Right ventricle myocardium inferior (tissue), 1 donor: Measurements from ENCODE around the gene SRSF7. TPM values are rescaled to one million over a fixed set of nuclear protein-coding genes. Genes with fewer than 3 reads are reported as not detected.
"Not testable (repeated sequence)": the region's sequence is repeated elsewhere in the genome, so short reads cannot be mapped to it uniquely, and the experiment has no call there.

Source experiments
- ATAC-seq: fragments of 200-7000 bp; cut with Tn5 transposase; one replicate; pipeline ENCODE4 v1.9.1; 2020; ENCODE audit warnings: mild to moderate bottlenecking, moderate library complexity
- DNase-seq: peaks from one replicate; pipeline ENCODE4 v3.0.0; 2021; ENCODE audit errors: missing footprints
- intact Hi-C: fragments of 100-400 bp; cut with DNase I; formaldehyde crosslinking; loops from one replicate; pipeline ENCODE4 v1.11.0; 2022
- total RNA-seq: library from RNA; stranded (reverse); fragmentation: NEBNext Ultra II Directional; extraction: Animal tissue kit (Norgen Biotek cat#: 25700); gene quantifications from one replicate; pipeline ENCODE4 v1.2.1, GENCODE V29; 2021
- donor health status: DM: no; HTN: yes; CAD: no; lungs with severe emphysema.

Gene SRSF7
- total RNA-seq, 1 donor from 2014 or later = 49.7 TPM

DNA sequence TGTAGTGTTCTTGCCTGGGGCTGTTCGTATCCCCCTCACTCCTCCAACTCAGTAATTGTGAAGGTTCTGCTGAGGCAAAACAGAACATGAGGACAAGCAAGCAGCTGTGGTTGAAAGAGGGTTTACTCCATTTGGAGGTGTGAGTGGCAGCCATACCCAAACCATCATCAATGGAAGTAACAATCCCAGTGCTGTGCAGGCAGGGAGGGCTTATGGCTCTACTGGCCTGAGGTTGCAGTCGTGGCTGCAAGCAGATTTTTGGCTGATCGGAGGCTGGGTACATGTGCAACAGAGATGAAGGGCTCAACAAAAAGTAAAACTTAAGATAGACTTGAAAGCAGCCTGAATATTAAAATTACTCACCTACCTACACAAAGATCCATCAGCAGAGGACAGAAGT is 13.2 kb downstream of the SRSF7 start:
- intact Hi-C loops = no loop called here
- DNase-seq (no peak), ATAC-seq (no peak)

DNA sequence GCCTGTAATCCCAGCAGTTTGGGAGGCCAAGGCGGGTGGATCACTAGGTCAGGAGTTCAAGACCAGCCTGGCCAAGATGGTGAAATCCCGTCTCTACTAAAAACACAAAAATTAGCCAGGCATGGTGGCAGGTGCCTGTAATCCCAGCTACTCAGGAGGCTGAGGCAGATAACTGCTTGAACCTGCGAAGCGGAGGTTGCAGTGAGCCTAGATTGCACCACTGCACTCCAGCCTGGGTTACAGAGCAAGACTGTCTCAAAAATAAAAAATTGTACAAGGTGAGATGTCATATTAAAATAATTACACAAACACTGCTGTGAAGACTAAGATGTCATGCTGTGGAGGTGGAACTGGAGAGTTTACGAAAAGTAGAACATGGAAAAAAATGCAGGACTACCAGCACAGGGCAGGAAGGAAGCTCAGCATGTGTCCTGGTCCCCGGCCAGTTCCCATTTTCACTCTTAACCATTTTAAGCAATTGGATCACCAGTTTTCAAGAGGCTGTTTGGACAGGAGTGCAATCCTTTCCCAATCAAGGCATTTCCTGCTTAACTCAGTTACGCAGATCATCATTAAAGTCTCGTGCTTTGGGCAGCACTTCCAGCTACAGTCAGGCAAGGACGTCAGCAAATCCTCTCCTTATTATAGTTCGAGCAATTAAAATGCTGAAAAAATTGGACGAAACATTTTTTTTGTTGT is 14.0 kb downstream of the SRSF7 start:
- intact Hi-C loops, DNase-seq: not testable (repeated sequence)
- ATAC-seq = peak; percentile 34

DNA sequence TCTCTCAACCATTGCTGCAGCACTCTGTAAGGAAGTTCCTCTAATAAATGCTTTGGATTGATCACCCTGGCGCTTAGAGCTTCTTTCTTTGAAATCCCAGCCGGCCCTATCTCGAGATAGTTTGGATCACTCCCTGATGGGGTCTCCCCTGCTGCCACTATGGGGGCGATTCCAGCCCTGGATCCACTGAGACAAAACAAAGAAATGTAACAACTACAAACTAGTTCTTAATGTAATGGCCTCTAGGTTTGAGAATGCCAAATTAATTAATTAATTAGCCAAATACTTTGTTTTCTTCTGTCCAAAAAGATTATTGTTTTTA is 15.2 kb downstream of the SRSF7 start:
- DNase-seq (no peak), ATAC-seq (peak; percentile 21)
- intact Hi-C loops = no loop called here

DNA sequence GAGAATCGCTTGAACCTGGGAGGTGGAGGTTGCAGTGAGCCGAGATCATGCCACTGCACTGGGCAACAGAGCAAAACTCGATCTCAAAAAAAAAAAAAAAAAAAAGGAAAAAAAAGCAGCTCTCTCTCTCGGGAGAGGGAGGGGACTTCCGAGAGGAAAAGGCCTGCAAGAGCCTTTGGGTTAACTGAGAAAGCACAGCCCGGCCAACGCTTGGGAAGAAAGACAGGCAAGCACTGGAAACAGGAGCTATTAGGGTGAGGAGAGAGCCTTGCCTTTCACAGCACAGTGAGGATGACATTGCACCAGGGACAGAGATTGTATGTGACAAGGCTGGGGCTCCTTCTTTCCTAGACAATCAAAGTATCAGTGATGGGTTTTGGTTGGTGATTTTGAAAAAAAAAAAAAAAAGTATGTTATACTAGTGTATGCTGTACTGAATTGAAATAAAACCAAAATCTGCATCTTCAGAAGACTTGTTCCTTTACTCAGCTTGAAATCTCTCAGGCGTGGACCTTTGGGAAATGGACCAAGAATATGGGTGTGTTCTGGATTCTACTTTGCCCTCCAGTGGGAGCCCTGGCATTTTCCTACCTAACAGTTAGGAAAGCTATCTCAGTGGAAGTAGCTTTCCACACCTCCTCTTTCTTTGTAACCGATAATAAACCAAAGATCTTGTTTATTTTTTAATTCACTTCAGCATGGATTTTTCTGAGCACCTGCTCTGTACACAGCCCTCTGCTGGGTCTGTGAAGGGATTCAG is 16.7 kb downstream of the SRSF7 start:
- no peak for ATAC-seq
- intact Hi-C loops = no loop called here
- no peak for DNase-seq

DNA sequence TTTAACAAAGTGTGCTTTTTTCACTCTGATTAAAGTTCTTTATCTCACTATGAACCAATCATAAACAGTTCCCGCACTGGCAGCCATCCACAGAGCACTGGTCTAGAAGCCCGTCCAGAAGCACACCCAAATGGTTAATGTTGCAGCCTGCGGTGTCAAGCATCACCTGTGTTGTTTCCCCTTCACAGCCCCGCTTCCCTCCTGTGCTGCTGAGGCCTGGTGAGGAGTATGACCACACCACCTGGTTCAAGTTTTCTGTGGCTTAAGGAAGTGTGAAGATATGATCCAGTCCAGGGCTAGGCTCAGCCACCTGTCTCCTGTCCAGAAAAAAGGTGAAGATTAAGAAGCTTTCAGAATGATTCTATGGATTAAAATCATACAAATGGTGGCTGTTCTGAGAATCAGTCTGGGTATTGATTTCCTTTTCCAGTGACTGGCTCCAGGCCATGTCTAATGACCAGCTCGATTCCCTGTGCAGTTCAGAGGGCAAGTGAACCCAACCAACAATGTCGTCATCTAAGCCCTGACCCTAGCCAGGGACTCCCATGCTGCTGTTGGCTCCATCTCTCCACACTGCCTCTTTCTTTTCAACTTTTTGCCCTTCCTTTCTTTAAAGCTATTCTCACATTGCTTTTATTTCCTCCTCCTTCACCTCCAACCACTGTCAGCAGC is 17.7 kb downstream of the SRSF7 start:
- intact Hi-C loops = no loop called here
- DNase-seq (no peak), ATAC-seq (no peak)

DNA sequence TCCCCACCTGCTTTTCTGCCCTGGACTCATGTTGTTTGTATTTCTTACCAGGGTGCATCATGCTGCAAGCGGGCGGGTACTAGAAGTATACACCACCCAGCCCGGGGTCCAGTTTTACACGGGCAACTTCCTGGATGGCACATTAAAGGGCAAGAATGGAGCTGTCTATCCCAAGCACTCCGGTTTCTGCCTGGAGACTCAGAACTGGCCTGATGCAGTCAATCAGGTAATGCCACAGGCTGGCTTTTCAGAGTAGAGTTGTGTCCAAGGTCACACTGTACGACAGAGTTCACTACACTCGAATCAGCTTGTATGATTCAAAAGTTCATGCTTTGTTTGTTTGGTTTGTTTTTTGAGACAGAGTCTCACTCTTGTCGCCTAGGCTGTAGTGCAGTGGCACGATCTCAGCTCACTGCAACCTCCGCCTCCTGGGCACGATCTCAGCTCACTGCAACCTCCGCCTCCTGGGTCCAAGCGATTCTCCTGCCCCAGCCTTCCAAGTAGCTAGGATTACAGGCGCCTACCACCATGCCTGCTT is 19.4 kb downstream of the SRSF7 start:
- no peak for DNase-seq
- ATAC-seq = no peak
- intact Hi-C loops = no loop called here

DNA sequence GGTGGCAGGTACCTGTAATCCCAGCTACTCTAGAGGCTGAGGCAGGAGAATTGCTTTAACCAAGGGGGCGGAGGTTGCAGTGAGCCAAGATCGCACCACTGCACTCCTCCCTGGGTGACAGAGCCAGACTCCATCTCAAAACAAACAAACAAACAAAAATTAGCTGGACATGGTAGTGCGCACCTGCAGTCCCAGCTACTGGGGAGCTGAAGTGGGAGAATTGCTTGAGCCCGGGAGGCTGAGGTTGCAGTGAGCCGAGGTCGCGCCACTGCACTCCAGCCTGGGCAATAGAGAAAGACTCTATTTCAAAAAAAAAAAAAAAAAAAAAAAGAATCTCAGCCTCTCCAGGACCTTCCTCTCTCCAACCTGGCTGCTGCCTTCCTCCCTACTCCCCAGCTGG is 20.1 kb downstream of the SRSF7 start:
- DNase-seq = no peak

DNA sequence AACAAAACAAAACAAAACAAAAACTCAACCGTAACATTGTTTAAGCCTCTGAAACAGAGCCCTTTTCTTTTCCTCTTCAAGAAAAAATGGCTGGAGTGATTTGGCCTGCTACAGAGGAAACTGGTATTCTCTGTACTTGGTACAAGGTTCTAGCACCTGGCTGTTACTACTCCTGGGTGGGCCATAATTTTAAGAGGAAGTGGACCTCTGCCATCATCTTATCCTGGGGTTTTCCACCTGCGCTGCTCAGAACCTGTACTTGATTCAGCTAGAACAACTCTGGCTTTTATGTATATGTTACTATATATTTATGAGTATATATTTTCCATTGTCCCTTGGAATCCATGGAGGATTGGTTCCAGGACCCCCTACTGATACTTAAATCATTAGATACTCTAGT is 22.5 kb downstream of the SRSF7 start:
- DNase-seq (no peak), ATAC-seq (no peak)
- intact Hi-C loops = no loop called here

More for the DNA sequence above, 20.1 kb downstream of the SRSF7 start:
- ATAC-seq = no peak
- intact Hi-C loops = no loop called here

DNA sequence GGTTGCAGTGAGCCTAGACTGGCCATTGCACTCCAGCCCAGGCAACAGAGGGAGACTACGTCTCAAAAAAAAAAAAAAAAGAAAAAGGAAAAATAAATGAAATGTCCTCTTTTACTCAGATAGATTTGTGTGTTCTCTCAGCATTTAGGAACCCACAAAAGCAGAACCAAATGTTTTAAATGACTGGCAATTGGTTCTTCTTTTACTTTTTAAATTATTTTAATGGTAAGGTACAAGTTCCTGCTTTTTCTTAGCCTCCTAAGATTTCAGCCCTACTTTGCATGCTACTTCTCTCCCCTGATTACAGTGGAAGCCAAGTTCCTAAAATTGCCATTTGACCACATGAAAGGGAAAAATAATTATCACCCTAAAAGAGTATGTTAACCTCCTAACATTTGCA is 23.5 kb downstream of the SRSF7 start:
- DNase-seq (no peak), ATAC-seq (no peak)
- intact Hi-C loops = no loop called here

DNA sequence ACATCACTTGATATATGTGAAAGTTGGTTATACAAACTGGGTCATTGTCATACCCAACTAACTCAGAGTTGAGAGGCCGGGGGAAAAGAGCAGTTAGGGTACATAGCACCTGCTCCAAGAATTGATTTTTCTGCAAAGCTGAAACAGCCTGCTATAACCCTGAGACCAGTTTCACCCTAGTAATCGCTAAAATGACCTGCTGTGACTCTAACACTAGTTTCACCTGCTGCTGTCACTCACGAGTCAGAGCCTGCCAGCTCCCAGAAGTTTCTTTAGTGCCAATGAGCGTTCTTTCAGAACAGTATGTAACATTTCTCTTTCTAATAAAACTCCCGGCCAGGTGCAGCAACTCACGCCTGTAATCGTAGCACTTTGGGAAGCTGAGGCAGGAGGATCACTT is 28.0 kb downstream of the SRSF7 start:
- ATAC-seq = peak; percentile 51

DNA sequence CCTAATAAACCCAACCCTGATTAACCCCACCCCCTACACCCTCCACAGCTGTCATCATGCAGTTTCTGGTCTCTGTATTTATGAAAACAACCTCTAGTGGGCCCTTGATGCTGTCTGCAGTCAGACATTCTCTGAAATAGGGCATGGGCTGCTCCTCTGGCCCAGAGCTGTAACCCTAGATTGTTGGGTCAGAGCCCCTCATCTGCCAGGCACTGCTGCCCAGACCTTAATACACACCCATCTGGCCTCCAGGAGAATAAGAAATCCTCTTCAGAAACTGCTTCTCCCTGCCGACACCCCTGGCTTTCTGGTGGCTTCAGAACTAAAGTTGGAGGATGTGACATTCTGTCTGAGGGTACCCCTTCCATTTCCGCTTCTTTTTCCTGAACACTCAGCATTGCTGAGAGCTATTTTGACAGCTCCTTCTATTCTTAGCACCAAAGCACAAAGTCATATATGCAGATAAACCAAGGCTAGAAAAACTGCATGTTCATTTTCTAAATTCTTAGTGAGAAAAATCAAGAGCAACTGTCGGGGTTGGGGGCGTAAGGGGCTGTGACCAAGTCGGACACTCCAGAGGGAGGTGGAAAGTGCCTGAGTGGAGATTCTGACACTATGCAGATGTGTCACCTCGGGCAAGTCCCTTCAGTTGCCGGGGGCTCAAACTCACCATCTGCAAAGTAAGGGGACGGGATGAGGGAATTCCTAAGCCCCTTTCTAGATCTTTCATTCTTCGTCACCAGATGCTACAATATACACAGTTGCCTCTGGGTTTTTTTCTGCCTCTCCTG is 28.7 kb downstream of the SRSF7 start:
- intact Hi-C loops = no loop called here
- DNase-seq (no peak), ATAC-seq (peak; percentile 69)

More for the DNA sequence above, 28.0 kb downstream of the SRSF7 start:
- no peak for DNase-seq
- intact Hi-C loops = no loop called here

DNA sequence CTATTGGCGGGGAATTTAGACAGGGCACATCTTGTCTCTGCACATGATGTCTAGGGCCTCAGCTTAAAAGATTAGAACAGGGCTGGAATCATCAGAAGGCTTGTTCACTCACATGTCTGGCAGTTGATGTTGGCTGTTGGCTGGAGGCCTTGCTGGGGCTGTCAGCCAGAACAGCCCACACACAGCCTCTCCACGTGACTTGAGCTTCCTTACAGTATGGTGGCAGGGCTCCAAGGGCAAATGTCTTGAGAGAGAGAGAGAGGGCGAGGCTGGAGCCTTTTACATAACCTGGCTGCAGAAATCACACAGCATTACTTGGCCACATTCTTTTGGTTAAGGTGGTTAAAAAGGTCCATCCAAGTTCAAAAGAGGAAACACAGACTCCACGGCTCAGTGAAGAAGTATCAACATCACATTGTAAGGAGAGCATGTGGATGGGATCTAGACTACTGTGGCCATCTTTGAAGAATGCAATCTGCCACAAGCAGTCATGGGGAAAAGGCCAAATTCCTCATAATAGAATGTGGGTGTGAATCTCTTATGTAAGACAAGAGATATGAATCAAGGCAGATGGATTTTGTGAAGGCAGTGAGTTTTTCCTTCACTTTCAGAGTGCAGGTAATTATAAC is 30.4 kb downstream of the SRSF7 start:
- intact Hi-C loops = loop anchor here (2.0 kb wide), 1 partner anchor 118 kb away; the partner anchor contains the start of gene HNRNPLL
- peak; percentile 83 for ATAC-seq
- peak; percentile 85 for DNase-seq

DNA sequence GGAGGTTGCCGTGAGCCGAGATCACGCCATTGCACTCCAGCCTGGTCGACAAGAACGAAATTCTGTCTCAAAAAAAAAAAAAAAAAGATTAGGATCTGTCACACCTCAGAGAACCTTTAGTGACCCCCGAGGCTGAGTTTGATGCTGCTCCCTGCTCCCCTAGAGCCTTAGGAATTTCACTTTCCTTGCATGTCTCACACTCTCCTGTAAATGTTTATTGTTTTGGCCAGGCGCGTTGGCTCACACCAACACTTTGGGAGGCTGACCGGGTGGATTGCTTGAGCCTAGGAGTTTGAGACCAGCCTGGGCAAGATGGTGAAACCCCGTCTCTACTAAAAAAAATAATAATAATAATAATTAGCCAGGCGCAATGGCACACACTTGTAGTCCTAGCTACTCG is 31.5 kb downstream of the SRSF7 start:
- no peak for ATAC-seq

DNA sequence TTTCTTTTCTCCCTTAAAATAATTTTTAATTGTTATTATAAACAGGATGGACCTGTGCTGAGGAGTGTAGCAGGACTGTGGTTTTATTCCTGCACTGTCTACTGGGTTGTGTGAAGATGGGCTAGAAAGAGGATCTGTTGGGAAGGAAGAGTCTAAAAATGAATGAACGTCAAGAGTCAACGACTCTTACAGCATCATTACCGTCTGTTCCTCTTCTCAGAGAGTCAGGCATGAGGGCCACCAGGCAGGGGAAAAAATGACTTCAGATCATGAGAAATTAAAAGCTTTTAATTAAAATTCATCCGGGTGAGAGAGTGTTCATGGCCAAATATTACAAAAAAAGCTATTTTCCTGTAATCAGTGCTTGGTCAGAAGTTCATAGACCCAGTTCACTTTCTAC is 32.6 kb downstream of the SRSF7 start:
- intact Hi-C loops = no loop called here
- ATAC-seq (no peak), DNase-seq (no peak)

More for the DNA sequence above, 31.5 kb downstream of the SRSF7 start:
- DNase-seq = no peak
- intact Hi-C loops = loop anchor here (2.0 kb wide), 1 partner anchor 117 kb away; the partner anchor contains the start of gene HNRNPLL

DNA sequence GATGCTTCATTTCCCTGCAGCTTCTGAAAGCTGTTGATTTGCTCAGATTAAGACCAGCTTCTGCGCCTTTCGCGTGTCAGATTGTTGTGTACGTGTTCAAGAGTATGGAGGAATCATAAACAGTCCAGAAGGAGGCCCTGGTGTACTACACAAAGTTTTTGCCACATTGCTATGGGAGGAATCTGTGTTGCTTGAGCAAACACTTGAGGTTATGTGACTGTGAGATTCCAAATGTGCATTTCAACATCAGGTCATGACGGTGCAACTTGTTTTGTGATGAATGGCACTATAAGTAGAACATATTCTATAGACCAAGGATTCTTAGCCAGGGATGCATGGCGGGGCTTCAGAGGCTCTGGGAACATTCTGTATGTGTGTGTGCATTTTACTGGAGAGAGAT is 35.0 kb downstream of the SRSF7 start:
- no peak for DNase-seq
- intact Hi-C loops = no loop called here
- ATAC-seq = no peak

DNA sequence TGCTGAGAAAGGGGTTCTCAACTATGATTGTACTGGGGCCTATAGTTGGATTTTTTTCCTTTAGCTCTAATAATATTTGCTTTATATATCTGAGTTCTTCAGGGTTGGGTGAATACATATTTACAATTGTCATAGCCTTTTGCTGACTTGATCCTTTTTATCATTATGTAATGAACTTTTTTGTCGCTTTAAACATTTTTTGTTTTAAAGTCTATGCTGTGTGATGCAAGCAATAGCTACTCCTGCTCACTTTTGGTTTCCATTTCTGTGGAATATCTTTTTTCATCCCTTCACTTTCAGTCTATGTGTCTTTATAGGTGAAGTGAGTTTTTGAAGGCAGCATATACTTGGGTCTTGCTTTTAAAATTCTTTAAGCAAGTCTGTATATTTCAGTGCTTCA is 36.2 kb downstream of the SRSF7 start:
- ATAC-seq, DNase-seq, intact Hi-C loops: not testable (repeated sequence)

DNA sequence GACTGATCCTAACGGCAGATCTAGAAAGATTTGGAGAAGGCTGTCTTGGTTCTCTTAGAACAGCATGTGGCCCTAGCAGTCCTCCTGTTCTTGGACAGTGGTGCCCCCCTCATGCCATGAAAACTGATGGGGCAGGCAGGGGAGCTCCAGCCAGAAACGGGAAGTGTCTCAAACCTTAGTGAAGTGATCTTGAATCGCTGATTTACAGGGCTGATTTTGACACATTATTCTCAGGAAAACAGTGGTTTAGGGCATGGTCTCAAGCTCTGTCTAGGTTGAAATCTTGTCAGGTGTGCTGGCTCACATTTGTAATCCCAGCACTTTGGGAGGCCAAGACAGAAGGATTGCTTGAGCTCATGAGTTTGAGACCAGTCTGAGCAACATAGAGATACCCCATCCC is 37.8 kb downstream of the SRSF7 start:
- intact Hi-C loops = no loop called here
- DNase-seq = no peak
- ATAC-seq = no peak

DNA sequence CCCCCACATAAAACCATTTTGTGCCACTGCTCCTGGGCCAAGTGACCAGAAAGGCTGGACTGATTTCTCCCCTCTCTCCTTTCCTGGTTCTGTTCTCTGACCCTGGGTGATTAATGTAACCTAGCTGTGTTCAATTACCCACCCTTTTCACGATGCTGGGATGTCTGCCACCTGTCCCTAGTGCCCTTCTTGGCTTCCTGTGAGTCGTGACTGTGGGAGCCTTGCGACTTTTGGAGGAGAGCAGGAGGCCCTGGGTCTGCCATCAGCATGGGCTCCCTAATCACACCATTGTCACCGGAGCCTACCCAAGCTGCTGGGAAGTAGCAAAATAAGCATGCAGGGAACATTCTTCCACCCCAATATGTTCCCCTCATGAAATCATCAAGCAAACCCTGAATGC is 38.3 kb downstream of the SRSF7 start:
- intact Hi-C loops = no loop called here
- DNase-seq (no peak), ATAC-seq (no peak)
